PC-3 (cell line): ENCODE results near the gene CRTC1.

Experiments used
- CTCF ChIP-seq: fragments of 300-600 bp; sonication (generic); conservative IDR thresholded peaks from 2 replicates; pipeline ENCODE4 v1.5.1; 2017; ENCODE audit warnings: antibody characterized with exemption, low read depth, mild to moderate bottlenecking, low read length
- EZH2 ChIP-seq: fragments of 300-600 bp; sonication (generic); IDR thresholded peaks from one replicate; pipeline ENCODE4 v1.6.1; 2017; ENCODE audit warnings: antibody characterized with exemption, mild to moderate bottlenecking, low read length; ENCODE audit not compliant: unreplicated experiment

- TF ChIP-seq CTCF: no peak
- TF ChIP-seq EZH2: no peak
Observed at GRCh38 chr19:18699403-18700054, 16.0 kb downstream of the CRTC1 start.
